H1 (cell line): ENCODE results near the gene GOLGA6L10. TPM values are rescaled to one million over a fixed set of nuclear protein-coding genes. Genes with fewer than 3 reads are reported as not detected.
"Not testable (repeated sequence)": the region's sequence is repeated elsewhere in the genome, so short reads cannot be mapped to it uniquely, and the experiment has no call there.

ENCODE experiments used
- CTCF ChIA-PET: fragments of 300-600 bp; sonication (Branson Sonifier 250); formaldehyde crosslinking; loops from one replicate; lab custom pipeline; 2021; ENCODE audit not compliant: partially characterized antibody; lab: Charles Lee
- POLR2A ChIA-PET: fragments of 300-600 bp; sonication (Branson Sonifier 250); formaldehyde crosslinking; loops from one replicate; lab custom pipeline; 2021; ENCODE audit warnings: inconsistent platforms; ENCODE audit not compliant: partially characterized antibody; lab: Charles Lee
- DNase-seq, 2 experiments: peaks; one replicate each; pipeline versions ENCODE4 v3.0.0 to v3.0.0-alpha.2; 2010 to 2022; ENCODE audit warnings: low spot score in 2 of 2, low read depth in 1 of 2, mixed read lengths in 1 of 2
- FAIRE-seq: peaks from 2 replicates; lab custom pipeline; 2011; peaks lifted over from hg19 to GRCh38; lab: Jason Lieb, UNC
- H2AFZ ChIP-seq: 2 replicates; pipeline ENCODE4 v1.8.1; 2012; ENCODE audit warnings: low read length, inconsistent platforms
- H2AK5ac ChIP-seq: 2 replicates; pipeline ENCODE4 v1.6.1; 2013; ENCODE audit warnings: low read depth, low read length
- H2BK120ac ChIP-seq: replicated peaks from 2 replicates; pipeline ENCODE3; 2013; ENCODE audit warnings: low read depth, low read length, inconsistent platforms
- H2BK12ac ChIP-seq: 2 replicates; pipeline ENCODE4 v1.6.1; 2013; ENCODE audit warnings: low read depth, low read length
- H2BK15ac ChIP-seq: 2 replicates; pipeline ENCODE4 v1.6.1; 2013; ENCODE audit warnings: low read length
- H2BK20ac ChIP-seq: 2 replicates; pipeline ENCODE4 v1.6.1; 2013; ENCODE audit warnings: low read length
- H2BK5ac ChIP-seq: 2 replicates; pipeline ENCODE4 v1.6.1; 2013; ENCODE audit warnings: low read depth, low read length
- H3K14ac ChIP-seq: 2 replicates; pipeline ENCODE4 v1.6.1; 2013; ENCODE audit warnings: inconsistent platforms; ENCODE audit not compliant: insufficient read length
- H3K18ac ChIP-seq: 2 replicates; pipeline ENCODE4 v1.6.1; 2013; ENCODE audit warnings: low read length; ENCODE audit errors: extremely low read depth
- H3K23ac ChIP-seq: 2 replicates; pipeline ENCODE4 v1.6.1; 2013; ENCODE audit warnings: inconsistent platforms; ENCODE audit not compliant: insufficient read length
- H3K23me2 ChIP-seq: 2 replicates; pipeline ENCODE4 v1.6.1; 2013; ENCODE audit warnings: low read depth, low read length
- H3K27ac ChIP-seq: 2 replicates; pipeline ENCODE4 v1.6.1; 2011; ENCODE audit warnings: low read depth, low read length, inconsistent platforms
- H3K27me3 ChIP-seq, 4 experiments: replicated peaks in 1 of 4; 1 replicate in 1 of 4; 2 replicates in 3 of 4; pipeline versions ENCODE4 v1.6.1 to v1.8.1; 2011 to 2013; ENCODE audit warnings: low read length in 3 of 4, mild to moderate bottlenecking in 3 of 4, inconsistent platforms in 2 of 4, mixed read lengths in 2 of 4, moderate library complexity in 1 of 4; ENCODE audit not compliant: control insufficient read depth in 3 of 4, insufficient read depth in 3 of 4; ENCODE audit errors: extremely low read depth in 1 of 4
- H3K36me3 ChIP-seq, 4 experiments: 2 replicates each; pipeline versions ENCODE4 v1.6.1 to v1.8.1; 2011 to 2013; ENCODE audit warnings: mild to moderate bottlenecking in 4 of 4, low read length in 3 of 4, moderate library complexity in 2 of 4, control low read depth in 1 of 4, inconsistent platforms in 1 of 4; ENCODE audit not compliant: insufficient read depth in 4 of 4, control insufficient read depth in 2 of 4
- H3K4ac ChIP-seq: replicated peaks from 2 replicates; pipeline ENCODE3; 2013; ENCODE audit warnings: low read length, low read depth, mixed read lengths, inconsistent platforms; ENCODE audit not compliant: insufficient read length
- H3K4me1 ChIP-seq, 4 experiments: replicated peaks in 1 of 4; 1 replicate in 1 of 4; 2 replicates in 3 of 4; pipeline versions ENCODE4 v1.6.1 to v1.8.1; 2011 to 2013; ENCODE audit warnings: low read length in 3 of 4, inconsistent platforms in 2 of 4, mixed read lengths in 1 of 4; ENCODE audit not compliant: insufficient read depth in 4 of 4, control insufficient read depth in 3 of 4
- H3K4me2 ChIP-seq, 2 experiments: 2 replicates each; pipeline versions ENCODE4 v1.6.1 to v1.8.1; 2011 to 2013; ENCODE audit warnings: low read depth in 2 of 2, low read length in 2 of 2, control low read depth in 1 of 2, inconsistent platforms in 1 of 2, mild to moderate bottlenecking in 1 of 2; ENCODE audit not compliant: insufficient read depth in 1 of 2
- H3K4me3 ChIP-seq, 4 experiments: fragments of 200-600, 300-600 bp in 1 of 4; sonication (generic), shearing (Covaris generic), sonication (Bioruptor Twin) in 1 of 4; 2 replicates each; pipeline versions ENCODE4 v1.5.1 to v1.8.1; 2011 to 2016; ENCODE audit warnings: low read length in 4 of 4, low read depth in 3 of 4, control low read depth in 2 of 4, inconsistent platforms in 2 of 4, mild to moderate bottlenecking in 2 of 4, mixed read lengths in 1 of 4, moderate library complexity in 1 of 4; ENCODE audit not compliant: insufficient read depth in 2 of 4; ENCODE audit errors: extremely low read depth in 1 of 4
- H3K56ac ChIP-seq: replicated peaks from 2 replicates; pipeline ENCODE3; 2013; ENCODE audit warnings: low read depth, mild to moderate bottlenecking, mixed read lengths, low read length, inconsistent platforms; ENCODE audit not compliant: insufficient read length
- H3K79me1 ChIP-seq: 2 replicates; pipeline ENCODE4 v1.6.1; 2013; ENCODE audit warnings: low read depth, low read length, control low read depth
- H3K79me2 ChIP-seq, 2 experiments: 2 replicates each; pipeline versions ENCODE4 v1.6.1 to v1.8.1; 2012 to 2013; ENCODE audit warnings: low read length in 2 of 2, mild to moderate bottlenecking in 2 of 2, inconsistent platforms in 1 of 2; ENCODE audit not compliant: insufficient read depth in 2 of 2, control insufficient read depth in 1 of 2
- H3K9ac ChIP-seq, 4 experiments: replicated peaks in 1 of 4; 1 replicate in 1 of 4; 2 replicates in 3 of 4; pipeline versions ENCODE4 v1.6.1 to v1.8.1; 2011 to 2013; ENCODE audit warnings: low read depth in 3 of 4, low read length in 3 of 4, control low read depth in 2 of 4, mild to moderate bottlenecking in 2 of 4, moderate library complexity in 2 of 4, inconsistent platforms in 1 of 4; ENCODE audit errors: extremely low read depth in 1 of 4
- H3K9me3 ChIP-seq, 2 experiments: 2 replicates each; pipeline versions ENCODE4 v1.6.1 to v1.8.1; 2012 to 2013; ENCODE audit warnings: mild to moderate bottlenecking in 2 of 2, moderate library complexity in 2 of 2, control low read depth in 1 of 2, inconsistent platforms in 1 of 2, low read depth in 1 of 2, low read length in 1 of 2, mixed read lengths in 1 of 2; ENCODE audit not compliant: insufficient read depth in 2 of 2
- H4K20me1 ChIP-seq, 2 experiments: replicated peaks in 1 of 2; 2 replicates each; pipeline versions ENCODE3 to v1.8.1; 2011 to 2013; ENCODE audit warnings: inconsistent platforms in 2 of 2, low read length in 2 of 2, mild to moderate bottlenecking in 1 of 2; ENCODE audit not compliant: insufficient read depth in 2 of 2, control insufficient read depth in 1 of 2
- H4K5ac ChIP-seq: 2 replicates; pipeline ENCODE4 v1.6.1; 2013; ENCODE audit warnings: low read length, low read depth, mixed read lengths, inconsistent platforms; ENCODE audit not compliant: insufficient read length
- H4K8ac ChIP-seq: 2 replicates; pipeline ENCODE4 v1.8.0; 2013; ENCODE audit warnings: mild to moderate bottlenecking, moderate library complexity, low read length, inconsistent platforms; ENCODE audit not compliant: insufficient read depth; ENCODE audit errors: extremely low read depth
- H4K91ac ChIP-seq: replicated peaks from 2 replicates; pipeline ENCODE3; 2013; ENCODE audit warnings: low read length, mixed read lengths, inconsistent platforms; ENCODE audit not compliant: insufficient read length
- RAD21 ChIP-seq, 2 experiments: IDR thresholded peaks in 1 of 2; conservative IDR thresholded peaks in 1 of 2; 2 replicates each; pipeline ENCODE4 v1.6.1; 2011; ENCODE audit warnings: low read depth in 2 of 2, low read length in 2 of 2, improper control_type of control experiment in 1 of 2, inconsistent platforms in 1 of 2, mild to moderate bottlenecking in 1 of 2, moderate library complexity in 1 of 2
- SUZ12 ChIP-seq: fragments of 200-600 bp; sonication (generic); IDR thresholded peaks from 2 replicates; pipeline ENCODE4 v1.6.1; 2012; ENCODE audit warnings: mild to moderate bottlenecking, inconsistent platforms, low read length, moderate library complexity, mixed read lengths
- WGBS, 2 experiments: shearing (Covaris generic) in 1 of 2; methylation state at CpG; one replicate each; pipeline versions ENCODE4 v1.1.6 to v1.1.7; 2013 to 2015; ENCODE audit warnings: low lambda C conversion rate in 2 of 2, mixed read lengths in 2 of 2, inconsistent platforms in 1 of 2, low coverage in 1 of 2, missing lambda C conversion rate in 1 of 2; ENCODE audit not compliant: insufficient replicate concordance in 2 of 2, insufficient coverage in 1 of 2, insufficient read length in 1 of 2; ENCODE audit errors: extremely low coverage in 1 of 2, missing lambda C conversion rate in 1 of 2; 5-methylcytosine and 5-hydroxymethylcytosine counted together
- polyA plus RNA-seq, 7 experiments: library from polyadenylated mRNA; depleted of rRNA in 3 of 7; stranded (reverse) in 5 of 7; unstranded in 2 of 7; fragments of >200 nt in 5 of 7; fragments of 200-250 nt in 2 of 7; gene quantifications; 1 replicate in 5 of 7; 2 replicates in 1 of 7; 4 replicates in 1 of 7; pipeline versions ENCODE4 v1.2.1 to v1.2.3, GENCODE V29; 2011 to 2013; ENCODE audit warnings: missing spikeins in 2 of 7, mixed read lengths in 2 of 7
- total RNA-seq: library from RNA; stranded (reverse); fragmentation: NEBNext Ultra II Directional; extraction: Animal tissue kit (Norgen Biotek cat#: 25700); gene quantifications from 2 replicates; pipeline ENCODE4 v1.2.1, GENCODE V29; 2021
- TF ChIP-seq, protein P1 (sequence below), 3 experiments: IDR thresholded peaks; 1 replicate in 2 of 3; 2 replicates in 1 of 3; pipeline versions ENCODE4 v1.5.1 to v1.6.1; 2011; ENCODE audit warnings: low read length in 3 of 3, mild to moderate bottlenecking in 3 of 3, inconsistent platforms in 2 of 3, low read depth in 1 of 3, moderate library complexity in 1 of 3; ENCODE audit not compliant: insufficient read depth in 1 of 3; ENCODE audit errors: control extremely low read depth in 1 of 3

Gene GOLGA6L10
- total and polyA plus RNA-seq, 2 of the 8 experiments (the other 6 are each of a cell fraction or from before 2014, with no cell fraction given), result 0.91 to 4.0 TPM

DNA sequence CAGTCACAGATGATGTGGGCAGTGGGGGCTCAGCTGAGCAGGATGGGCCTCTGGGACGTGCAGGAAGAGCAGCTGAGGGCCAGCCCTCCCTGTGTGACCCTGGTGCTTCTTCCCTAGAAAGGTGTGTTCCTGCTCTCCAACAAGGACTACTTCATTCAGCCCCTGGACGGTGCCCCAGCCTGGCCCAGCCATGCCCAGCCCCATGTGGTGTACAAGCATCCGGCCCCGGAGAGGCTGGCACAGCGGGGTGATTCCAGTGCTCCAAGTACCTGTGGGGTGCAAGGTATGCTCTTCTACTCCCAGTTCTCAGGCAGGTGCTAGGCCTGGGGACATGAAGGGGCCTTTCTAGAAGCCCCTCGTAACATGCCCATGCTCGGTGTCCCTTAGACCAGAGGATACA, 48.4 kb downstream of the GOLGA6L10 start (continued):
- TF ChIP-seq, protein P1, sequence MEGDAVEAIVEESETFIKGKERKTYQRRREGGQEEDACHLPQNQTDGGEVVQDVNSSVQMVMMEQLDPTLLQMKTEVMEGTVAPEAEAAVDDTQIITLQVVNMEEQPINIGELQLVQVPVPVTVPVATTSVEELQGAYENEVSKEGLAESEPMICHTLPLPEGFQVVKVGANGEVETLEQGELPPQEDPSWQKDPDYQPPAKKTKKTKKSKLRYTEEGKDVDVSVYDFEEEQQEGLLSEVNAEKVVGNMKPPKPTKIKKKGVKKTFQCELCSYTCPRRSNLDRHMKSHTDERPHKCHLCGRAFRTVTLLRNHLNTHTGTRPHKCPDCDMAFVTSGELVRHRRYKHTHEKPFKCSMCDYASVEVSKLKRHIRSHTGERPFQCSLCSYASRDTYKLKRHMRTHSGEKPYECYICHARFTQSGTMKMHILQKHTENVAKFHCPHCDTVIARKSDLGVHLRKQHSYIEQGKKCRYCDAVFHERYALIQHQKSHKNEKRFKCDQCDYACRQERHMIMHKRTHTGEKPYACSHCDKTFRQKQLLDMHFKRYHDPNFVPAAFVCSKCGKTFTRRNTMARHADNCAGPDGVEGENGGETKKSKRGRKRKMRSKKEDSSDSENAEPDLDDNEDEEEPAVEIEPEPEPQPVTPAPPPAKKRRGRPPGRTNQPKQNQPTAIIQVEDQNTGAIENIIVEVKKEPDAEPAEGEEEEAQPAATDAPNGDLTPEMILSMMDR (IDR thresholded peaks at IDR 0.05; ENCODE audit: control extremely low read depth in 1 of 3, insufficient read depth in 1 of 3, low read depth in 1 of 3, low read length in 3 of 3), result no peak
- TF ChIP-seq SUZ12 (no peak), RAD21 (IDR thresholded peaks at IDR 0.05 in 1 of 2, conservative IDR thresholded peaks at IDR 0.05 in 1 of 2; ENCODE audit: low read depth in 2 of 2, low read length in 2 of 2) (no peak)

DNA sequence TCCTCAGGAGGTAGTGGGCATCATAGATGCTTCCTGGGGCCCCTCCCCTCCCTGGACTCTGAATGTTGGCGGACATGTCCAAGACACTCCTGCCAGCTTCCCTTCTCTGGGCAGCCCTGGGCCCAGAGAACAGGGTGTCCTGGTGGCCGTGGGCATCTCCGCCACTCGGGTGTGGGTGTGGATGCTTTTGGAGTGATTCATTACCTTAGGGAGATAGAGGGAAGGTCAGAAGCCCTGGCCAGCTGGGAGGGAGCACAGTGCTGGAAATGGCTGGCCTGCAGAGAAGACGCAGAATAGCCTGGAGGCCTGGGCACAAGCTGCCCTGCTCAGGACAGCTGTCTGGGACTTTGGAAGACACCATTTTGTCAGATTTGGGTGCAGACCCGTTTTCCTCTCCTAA, 48.9 kb downstream of the GOLGA6L10 start:
- H3K23ac ChIP-seq, H4K8ac ChIP-seq, H3K4me2 ChIP-seq, DNase-seq, H3K4me1 ChIP-seq, H4K5ac ChIP-seq, H2BK12ac ChIP-seq, H3K79me1 ChIP-seq, FAIRE-seq, H2AFZ ChIP-seq, H3K18ac ChIP-seq, H2BK5ac ChIP-seq, H3K56ac ChIP-seq, H2BK15ac ChIP-seq, H3K23me2 ChIP-seq, POLR2A ChIA-PET, H3K27me3 ChIP-seq, H4K91ac ChIP-seq, H2BK120ac ChIP-seq, H2AK5ac ChIP-seq, H3K4me3 ChIP-seq, H3K79me2 ChIP-seq, CTCF ChIA-PET, H4K20me1 ChIP-seq, H3K9ac ChIP-seq, H2BK20ac ChIP-seq, H3K27ac ChIP-seq, H3K14ac ChIP-seq, H3K36me3 ChIP-seq, H3K4ac ChIP-seq, H3K9me3 ChIP-seq: not testable (repeated sequence)
- WGBS, 2 experiments, result 97% methylated on average over 6 of the region's 6 CpGs; no CpG with 5 or more reads in 1 of the 2 experiments
